ENCODE data around the gene SMIM5. TPM values are rescaled to one million over a fixed set of nuclear protein-coding genes. Genes with fewer than 3 reads are reported as not detected.

Gene SMIM5
- total and polyA plus RNA-seq, 2 of the 13 experiments (the other 11 are each of a cell fraction or from before 2014, with no cell fraction given): not detected

DNA sequence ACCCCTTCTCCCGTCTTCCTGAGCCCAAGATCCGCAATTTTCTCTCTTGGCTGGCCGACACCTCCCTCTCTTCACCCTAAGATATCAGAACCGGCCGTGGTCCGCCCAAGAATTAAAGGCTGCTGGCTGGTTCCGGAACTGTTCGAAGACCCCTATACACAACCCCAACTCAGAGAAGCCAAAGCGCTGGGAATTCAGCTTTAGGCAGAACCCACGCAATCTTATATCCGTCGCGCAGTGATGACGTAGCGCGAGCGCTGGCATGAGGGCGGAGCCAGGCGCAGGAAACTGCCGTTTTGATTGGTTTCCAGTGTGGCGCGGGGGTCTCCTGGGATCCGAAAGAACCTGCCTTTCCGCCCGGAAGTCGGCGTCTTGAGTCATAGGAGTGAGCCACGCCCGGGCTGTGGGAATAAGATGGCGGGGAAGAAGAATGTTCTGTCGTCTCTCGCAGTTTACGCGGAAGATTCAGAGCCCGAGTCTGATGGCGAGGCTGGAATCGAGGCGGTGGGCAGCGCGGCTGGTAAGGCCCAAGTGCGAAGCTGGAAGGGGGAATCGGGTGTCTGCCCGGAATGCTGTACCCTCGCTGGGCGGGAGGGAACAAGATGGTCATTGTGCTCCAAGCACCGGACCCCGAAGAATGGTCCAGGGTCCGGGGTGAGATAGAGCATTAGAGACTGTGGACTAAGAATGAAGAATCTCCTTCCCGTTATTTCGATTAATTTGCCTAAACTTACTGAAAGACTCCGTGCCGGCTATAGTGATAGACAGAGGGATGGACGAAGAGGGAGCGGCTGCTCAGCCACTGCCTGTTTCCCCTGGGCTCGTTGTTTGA lies 33.9 kb downstream of the SMIM5 start, which contains the start of the genes RECQL5 and SAP30BP (continued):
- TF ChIP-seq, protein P1, sequence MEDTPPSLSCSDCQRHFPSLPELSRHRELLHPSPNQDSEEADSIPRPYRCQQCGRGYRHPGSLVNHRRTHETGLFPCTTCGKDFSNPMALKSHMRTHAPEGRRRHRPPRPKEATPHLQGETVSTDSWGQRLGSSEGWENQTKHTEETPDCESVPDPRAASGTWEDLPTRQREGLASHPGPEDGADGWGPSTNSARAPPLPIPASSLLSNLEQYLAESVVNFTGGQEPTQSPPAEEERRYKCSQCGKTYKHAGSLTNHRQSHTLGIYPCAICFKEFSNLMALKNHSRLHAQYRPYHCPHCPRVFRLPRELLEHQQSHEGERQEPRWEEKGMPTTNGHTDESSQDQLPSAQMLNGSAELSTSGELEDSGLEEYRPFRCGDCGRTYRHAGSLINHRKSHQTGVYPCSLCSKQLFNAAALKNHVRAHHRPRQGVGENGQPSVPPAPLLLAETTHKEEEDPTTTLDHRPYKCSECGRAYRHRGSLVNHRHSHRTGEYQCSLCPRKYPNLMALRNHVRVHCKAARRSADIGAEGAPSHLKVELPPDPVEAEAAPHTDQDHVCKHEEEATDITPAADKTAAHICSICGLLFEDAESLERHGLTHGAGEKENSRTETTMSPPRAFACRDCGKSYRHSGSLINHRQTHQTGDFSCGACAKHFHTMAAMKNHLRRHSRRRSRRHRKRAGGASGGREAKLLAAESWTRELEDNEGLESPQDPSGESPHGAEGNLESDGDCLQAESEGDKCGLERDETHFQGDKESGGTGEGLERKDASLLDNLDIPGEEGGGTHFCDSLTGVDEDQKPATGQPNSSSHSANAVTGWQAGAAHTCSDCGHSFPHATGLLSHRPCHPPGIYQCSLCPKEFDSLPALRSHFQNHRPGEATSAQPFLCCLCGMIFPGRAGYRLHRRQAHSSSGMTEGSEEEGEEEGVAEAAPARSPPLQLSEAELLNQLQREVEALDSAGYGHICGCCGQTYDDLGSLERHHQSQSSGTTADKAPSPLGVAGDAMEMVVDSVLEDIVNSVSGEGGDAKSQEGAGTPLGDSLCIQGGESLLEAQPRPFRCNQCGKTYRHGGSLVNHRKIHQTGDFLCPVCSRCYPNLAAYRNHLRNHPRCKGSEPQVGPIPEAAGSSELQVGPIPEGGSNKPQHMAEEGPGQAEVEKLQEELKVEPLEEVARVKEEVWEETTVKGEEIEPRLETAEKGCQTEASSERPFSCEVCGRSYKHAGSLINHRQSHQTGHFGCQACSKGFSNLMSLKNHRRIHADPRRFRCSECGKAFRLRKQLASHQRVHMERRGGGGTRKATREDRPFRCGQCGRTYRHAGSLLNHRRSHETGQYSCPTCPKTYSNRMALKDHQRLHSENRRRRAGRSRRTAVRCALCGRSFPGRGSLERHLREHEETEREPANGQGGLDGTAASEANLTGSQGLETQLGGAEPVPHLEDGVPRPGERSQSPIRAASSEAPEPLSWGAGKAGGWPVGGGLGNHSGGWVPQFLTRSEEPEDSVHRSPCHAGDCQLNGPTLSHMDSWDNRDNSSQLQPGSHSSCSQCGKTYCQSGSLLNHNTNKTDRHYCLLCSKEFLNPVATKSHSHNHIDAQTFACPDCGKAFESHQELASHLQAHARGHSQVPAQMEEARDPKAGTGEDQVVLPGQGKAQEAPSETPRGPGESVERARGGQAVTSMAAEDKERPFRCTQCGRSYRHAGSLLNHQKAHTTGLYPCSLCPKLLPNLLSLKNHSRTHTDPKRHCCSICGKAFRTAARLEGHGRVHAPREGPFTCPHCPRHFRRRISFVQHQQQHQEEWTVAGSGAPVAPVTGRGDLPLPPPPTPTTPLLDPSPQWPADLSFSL (CRISPR knock-in tag; IDR thresholded peaks at IDR 0.05): no peak
- TF ChIP-seq TIGD3 (CRISPR knock-in tag; IDR thresholded peaks at IDR 0.05; ENCODE audit: borderline replicate concordance): no peak; the same call in 1 of the 2 replicates
- no peak for TF ChIP-seq XBP1 (CRISPR knock-in tag; IDR thresholded peaks at IDR 0.05)
- TF ChIP-seq NR2F1 (CRISPR knock-in tag; IDR thresholded peaks at IDR 0.05): no peak
- TF ChIP-seq, protein P2, sequence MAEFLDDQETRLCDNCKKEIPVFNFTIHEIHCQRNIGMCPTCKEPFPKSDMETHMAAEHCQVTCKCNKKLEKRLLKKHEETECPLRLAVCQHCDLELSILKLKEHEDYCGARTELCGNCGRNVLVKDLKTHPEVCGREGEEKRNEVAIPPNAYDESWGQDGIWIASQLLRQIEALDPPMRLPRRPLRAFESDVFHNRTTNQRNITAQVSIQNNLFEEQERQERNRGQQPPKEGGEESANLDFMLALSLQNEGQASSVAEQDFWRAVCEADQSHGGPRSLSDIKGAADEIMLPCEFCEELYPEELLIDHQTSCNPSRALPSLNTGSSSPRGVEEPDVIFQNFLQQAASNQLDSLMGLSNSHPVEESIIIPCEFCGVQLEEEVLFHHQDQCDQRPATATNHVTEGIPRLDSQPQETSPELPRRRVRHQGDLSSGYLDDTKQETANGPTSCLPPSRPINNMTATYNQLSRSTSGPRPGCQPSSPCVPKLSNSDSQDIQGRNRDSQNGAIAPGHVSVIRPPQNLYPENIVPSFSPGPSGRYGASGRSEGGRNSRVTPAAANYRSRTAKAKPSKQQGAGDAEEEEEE (CRISPR knock-in tag; IDR thresholded peaks at IDR 0.05; ENCODE audit: borderline replicate concordance): 0 out of 2 replicates have a peak, but pooled peaks have one; percentile 23
- TF ChIP-seq CEBPB (IDR thresholded peaks at IDR 0.05; ENCODE audit: borderline replicate concordance, low read depth, low read length): peak; percentile 46; the same call in 1 of the 2 replicates
- peak; percentile 72; the same call in 1 of the 2 replicates for TF ChIP-seq ZNF335 (CRISPR knock-in tag; IDR thresholded peaks at IDR 0.05)
- TF ChIP-seq RAD21 (CRISPR knock-in tag; IDR thresholded peaks at IDR 0.05): 0 out of 2 replicates have a peak, but pooled peaks have one; percentile 10
- TF ChIP-seq ZNF234 (CRISPR knock-in tag; conservative IDR thresholded peaks at IDR 0.05): no peak
- no peak for TF ChIP-seq ZMYM3 (CRISPR knock-in tag; IDR thresholded peaks at IDR 0.05)
- peak; percentile 86 for TF ChIP-seq PHF8 (CRISPR knock-in tag; IDR thresholded peaks at IDR 0.05)
- no peak for TF ChIP-seq ARNTL (CRISPR knock-in tag; IDR thresholded peaks at IDR 0.05)
- TF ChIP-seq, protein P3, sequence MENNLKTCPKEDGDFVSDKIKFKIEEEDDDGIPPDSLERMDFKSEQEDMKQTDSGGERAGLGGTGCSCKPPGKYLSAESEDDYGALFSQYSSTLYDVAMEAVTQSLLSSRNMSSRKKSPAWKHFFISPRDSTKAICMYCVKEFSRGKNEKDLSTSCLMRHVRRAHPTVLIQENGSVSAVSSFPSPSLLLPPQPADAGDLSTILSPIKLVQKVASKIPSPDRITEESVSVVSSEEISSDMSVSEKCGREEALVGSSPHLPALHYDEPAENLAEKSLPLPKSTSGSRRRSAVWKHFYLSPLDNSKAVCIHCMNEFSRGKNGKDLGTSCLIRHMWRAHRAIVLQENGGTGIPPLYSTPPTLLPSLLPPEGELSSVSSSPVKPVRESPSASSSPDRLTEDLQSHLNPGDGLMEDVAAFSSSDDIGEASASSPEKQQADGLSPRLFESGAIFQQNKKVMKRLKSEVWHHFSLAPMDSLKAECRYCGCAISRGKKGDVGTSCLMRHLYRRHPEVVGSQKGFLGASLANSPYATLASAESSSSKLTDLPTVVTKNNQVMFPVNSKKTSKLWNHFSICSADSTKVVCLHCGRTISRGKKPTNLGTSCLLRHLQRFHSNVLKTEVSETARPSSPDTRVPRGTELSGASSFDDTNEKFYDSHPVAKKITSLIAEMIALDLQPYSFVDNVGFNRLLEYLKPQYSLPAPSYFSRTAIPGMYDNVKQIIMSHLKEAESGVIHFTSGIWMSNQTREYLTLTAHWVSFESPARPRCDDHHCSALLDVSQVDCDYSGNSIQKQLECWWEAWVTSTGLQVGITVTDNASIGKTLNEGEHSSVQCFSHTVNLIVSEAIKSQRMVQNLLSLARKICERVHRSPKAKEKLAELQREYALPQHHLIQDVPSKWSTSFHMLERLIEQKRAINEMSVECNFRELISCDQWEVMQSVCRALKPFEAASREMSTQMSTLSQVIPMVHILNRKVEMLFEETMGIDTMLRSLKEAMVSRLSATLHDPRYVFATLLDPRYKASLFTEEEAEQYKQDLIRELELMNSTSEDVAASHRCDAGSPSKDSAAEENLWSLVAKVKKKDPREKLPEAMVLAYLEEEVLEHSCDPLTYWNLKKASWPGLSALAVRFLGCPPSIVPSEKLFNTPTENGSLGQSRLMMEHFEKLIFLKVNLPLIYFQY (CRISPR knock-in tag; IDR thresholded peaks at IDR 0.05; ENCODE audit: borderline replicate concordance): no peak; the same call in 1 of the 2 replicates
- TF ChIP-seq ZNF703 (CRISPR knock-in tag; IDR thresholded peaks at IDR 0.05; ENCODE audit: borderline replicate concordance): peak; percentile 46; the same call in 1 of the 2 replicates

All from HepG2 (cell line).